ENCODE results near the gene MGAT5B. TPM values are rescaled to one million over a fixed set of nuclear protein-coding genes. Genes with fewer than 3 reads are reported as not detected.

MGAT5B gene
- total RNA-seq, 6 experiments from 2014 or later = 0.16 TPM; not detected in 5

DNA sequence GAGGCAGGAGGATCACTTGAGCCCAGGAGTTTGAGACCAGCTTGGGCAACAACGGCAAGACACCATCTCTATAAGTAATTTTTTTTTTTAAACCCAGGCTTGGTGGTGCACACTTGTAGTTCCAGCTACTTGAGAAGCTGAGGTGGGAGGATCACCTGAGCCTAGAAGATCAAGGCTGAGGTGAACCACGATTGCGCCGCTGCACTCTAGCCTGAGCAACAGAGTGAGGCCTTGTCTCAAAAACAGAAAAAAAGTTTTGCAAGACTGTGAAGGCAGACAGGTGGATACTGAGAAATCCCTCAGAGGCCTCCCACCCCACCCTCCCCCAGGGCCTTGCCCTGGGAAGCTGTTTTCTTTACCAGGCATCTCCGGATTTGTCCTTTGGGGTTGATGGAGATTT, 125.4 kb downstream of the MGAT5B start:
- H3K4me3 ChIP-seq = no peak overlapping the region
- TF ChIP-seq POLR2A (IDR thresholded peaks at IDR 0.05) = no peak
- TF ChIP-seq, protein P1, sequence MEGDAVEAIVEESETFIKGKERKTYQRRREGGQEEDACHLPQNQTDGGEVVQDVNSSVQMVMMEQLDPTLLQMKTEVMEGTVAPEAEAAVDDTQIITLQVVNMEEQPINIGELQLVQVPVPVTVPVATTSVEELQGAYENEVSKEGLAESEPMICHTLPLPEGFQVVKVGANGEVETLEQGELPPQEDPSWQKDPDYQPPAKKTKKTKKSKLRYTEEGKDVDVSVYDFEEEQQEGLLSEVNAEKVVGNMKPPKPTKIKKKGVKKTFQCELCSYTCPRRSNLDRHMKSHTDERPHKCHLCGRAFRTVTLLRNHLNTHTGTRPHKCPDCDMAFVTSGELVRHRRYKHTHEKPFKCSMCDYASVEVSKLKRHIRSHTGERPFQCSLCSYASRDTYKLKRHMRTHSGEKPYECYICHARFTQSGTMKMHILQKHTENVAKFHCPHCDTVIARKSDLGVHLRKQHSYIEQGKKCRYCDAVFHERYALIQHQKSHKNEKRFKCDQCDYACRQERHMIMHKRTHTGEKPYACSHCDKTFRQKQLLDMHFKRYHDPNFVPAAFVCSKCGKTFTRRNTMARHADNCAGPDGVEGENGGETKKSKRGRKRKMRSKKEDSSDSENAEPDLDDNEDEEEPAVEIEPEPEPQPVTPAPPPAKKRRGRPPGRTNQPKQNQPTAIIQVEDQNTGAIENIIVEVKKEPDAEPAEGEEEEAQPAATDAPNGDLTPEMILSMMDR (IDR thresholded peaks at IDR 0.05) = no peak
- H3K9me3 ChIP-seq = no peaks in the 10 kb centered on the region
- ATAC-seq = no peak
- intact Hi-C loops (cut with DNase I) = no loop called here
- no peaks in the 10 kb centered on the region for H3K4me1 ChIP-seq
- H3K27ac ChIP-seq = no peak overlapping the region
- WGBS (ENCODE audit: insufficient coverage, low coverage, low lambda C conversion rate, missing lambda C conversion rate) = 30% methylated on average over 5 of the region's 5 CpGs
- no peaks in the 10 kb centered on the region for H3K27me3 ChIP-seq
- no peak for DNase-seq
- H3K36me3 ChIP-seq = no peaks in the 10 kb centered on the region

DNA sequence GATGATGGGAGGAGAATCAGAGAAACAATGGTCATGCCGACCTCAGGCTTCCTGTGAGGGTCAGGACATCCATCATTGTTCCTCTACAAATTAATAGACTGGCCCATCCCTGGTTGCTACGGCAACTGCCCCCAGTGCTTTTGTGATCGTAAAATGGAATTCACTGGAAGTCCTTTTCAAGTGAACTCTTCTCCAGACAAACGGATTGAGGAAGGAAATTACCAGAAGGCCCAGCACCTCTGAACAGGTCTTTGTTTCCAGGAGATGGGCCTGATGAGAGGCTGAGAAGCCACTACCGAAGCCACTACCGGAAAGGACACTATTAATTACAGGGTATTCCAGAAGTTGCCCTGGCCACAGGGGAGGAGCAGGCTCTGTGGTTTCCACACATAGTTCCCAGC, 126.0 kb downstream of the MGAT5B start:
- Histone ChIP-seq H3K4me3 (no peak overlapping the region), H3K27me3 (no peaks in the 10 kb centered on the region), H3K9me3 (no peaks in the 10 kb centered on the region), H3K36me3 (no peaks in the 10 kb centered on the region), H3K27ac (no peak overlapping the region), H3K4me1 (no peaks in the 10 kb centered on the region)
- DNase-seq (no peak), ATAC-seq (peak; percentile 16 to 46 (median 33))
- WGBS (ENCODE audit: insufficient coverage, low coverage, low lambda C conversion rate, missing lambda C conversion rate) = 41% methylated on average over 6 of the region's 6 CpGs
- intact Hi-C loops (cut with DNase I) = no loop called here
- TF ChIP-seq POLR2A (IDR thresholded peaks at IDR 0.05) = no peak
- TF ChIP-seq, protein P1 (IDR thresholded peaks at IDR 0.05) = no peak

- 33% methylated on average over 8 of the region's 11 CpGs for WGBS (ENCODE audit: insufficient coverage, low coverage, low lambda C conversion rate, missing lambda C conversion rate)
- H3K4me3 ChIP-seq = no peak overlapping the region
Observed at GRCh38 chr17:76995387-76996105, 127.3 kb downstream of the MGAT5B start.

DNA sequence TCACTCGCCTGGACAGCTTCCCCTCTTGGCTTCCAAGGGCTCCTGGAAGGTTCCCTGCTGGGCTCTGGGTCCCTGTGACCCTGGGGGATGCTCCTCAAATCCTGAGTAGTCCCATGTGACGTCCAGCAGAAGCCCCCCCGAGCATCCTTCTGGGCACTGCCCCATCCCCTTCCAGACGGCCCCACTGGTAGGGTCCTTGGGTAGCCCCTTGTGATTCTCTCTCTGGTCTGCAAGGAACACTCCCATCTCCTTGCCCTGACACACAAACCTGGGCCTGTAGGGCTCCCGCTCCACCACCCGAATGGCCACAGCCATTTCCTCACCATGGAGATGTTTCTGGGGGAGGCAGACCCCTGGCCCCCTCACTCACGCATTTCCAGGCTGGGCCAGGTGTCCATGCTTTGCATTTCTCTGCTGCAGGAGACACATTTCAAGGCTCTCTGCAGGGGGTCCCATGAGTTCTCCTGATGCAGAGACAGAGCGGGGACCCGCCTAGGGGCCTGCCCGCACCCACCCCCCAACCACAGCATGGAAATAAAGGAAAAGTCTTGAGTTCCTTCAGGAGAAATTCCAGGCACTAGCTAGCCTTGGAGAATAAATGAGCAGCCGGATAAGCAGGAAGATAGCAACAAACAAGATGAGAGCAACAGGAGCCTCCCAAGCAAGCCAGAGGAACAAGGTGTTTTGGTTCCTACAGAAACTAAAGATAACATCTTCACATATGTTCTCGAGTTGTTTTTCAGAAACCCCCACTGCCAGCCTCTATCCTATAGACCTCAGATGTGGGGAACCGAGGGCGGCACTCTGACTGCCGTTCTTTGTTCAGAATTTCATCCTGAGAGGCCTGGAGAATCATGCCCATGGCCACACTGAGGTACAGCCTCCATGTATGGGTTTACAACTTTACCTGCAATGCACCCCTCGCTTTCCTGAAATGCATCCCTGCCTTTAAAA, 128.8 kb downstream of the MGAT5B start:
- intact Hi-C loops (cut with DNase I) = no loop called here
- H3K27me3 ChIP-seq = no peaks in the 10 kb centered on the region
- ATAC-seq (no peak), DNase-seq (no peak)
- no peaks in the 10 kb centered on the region for H3K9me3 ChIP-seq
- no peak overlapping the region for H3K4me3 ChIP-seq
- 52% methylated on average over 10 of the region's 16 CpGs for WGBS (ENCODE audit: insufficient coverage, low coverage, low lambda C conversion rate, missing lambda C conversion rate)
- no peak for TF ChIP-seq POLR2A (IDR thresholded peaks at IDR 0.05)
- TF ChIP-seq, protein P1 (IDR thresholded peaks at IDR 0.05) = no peak
- no peaks in the 10 kb centered on the region for H3K36me3 ChIP-seq
- H3K27ac ChIP-seq = no peak overlapping the region
- no peaks in the 10 kb centered on the region for H3K4me1 ChIP-seq

More at GRCh38 chr17:76995387-76996105, 127.3 kb downstream of the MGAT5B start:
- no peaks in the 10 kb centered on the region for H3K4me1 ChIP-seq
- ATAC-seq (no peak), DNase-seq (no peak)
- H3K27ac ChIP-seq = no peak overlapping the region
- H3K9me3 ChIP-seq = no peaks in the 10 kb centered on the region
- no peaks in the 10 kb centered on the region for H3K27me3 ChIP-seq
- no peaks in the 10 kb centered on the region for H3K36me3 ChIP-seq
- TF ChIP-seq, protein P1 (IDR thresholded peaks at IDR 0.05) = no peak
- TF ChIP-seq POLR2A (IDR thresholded peaks at IDR 0.05) = no peak
- intact Hi-C loops (cut with DNase I) = no loop called here
